Measurements from ENCODE around the gene ZNF718. TPM values are rescaled to one million over a fixed set of nuclear protein-coding genes. Genes with fewer than 3 reads are reported as not detected.
"Not testable (repeated sequence)": the region's sequence is repeated elsewhere in the genome, so short reads cannot be mapped to it uniquely, and the experiment has no call there.

Gene ZNF718
- total and polyA plus RNA-seq, 12 donors: 0.51 to 13.9 (median 5.6) TPM

DNA sequence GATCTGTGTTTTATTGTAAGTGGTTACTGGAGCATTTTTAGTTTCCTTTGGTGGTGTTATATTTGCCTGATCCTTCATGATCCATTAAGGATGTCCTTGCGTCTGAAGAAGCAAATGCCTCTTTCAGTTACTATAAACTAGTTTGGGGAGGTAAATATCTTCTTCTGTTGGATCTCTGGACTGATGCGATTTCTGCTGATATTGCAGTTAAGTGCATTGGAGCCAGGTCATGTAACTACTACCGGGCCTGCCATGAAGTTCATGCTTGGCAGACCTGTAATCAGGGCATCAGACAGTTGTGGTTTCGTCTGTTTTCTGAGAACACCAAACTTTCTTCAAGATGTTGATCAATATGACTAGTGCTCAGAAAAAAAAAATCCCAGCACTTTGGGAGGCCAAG, 22.9 kb downstream of the ZNF718 start:
- H3K4me3 ChIP-seq: no peak overlapping the region
- H3K27me3 ChIP-seq: no peaks in the 10 kb centered on the region
- WGBS, 4 donors: 94 to 100% (median 99%) methylated on average over 4 of the region's 4 CpGs

DNA sequence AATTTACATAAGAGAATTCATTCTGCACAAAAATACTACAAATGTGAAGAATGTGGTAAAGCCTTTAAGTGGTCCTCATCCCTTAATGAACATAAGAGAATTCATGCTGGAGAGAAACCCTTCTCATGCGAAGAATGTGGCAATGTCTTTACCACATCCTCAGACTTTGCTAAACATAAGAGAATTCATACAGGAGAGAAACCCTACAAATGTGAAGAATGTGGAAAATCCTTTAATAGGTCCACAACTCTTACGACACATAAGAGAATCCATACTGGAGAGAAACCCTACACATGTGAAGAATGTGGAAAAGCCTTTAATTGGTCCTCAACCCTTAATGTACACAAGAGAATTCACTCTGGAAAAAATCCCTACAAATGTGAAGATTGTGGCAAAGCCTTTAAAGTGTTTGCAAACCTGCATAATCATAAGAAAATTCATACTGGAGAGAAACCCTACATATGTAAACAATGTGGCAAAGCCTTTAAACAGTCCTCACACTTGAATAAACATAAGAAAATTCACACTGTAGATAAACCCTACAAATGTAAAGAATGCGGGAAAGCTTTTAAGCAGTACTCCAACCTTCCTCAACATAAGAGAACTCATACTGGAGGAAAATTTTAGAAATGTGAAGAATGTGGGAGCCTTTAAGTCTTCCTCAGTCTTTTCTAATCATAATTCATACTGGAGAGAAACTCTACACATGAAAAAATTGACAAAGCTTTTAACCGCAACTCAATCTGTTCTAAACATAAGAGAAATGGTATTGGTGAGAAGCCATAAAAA, 37.4 kb downstream of the ZNF718 start:
- H3K36me3 ChIP-seq (replicated peaks in 1 of 2): no peaks in the 10 kb centered on the region
- H3K4me1 ChIP-seq (replicated peaks in 1 of 2): no peaks in the 10 kb centered on the region
- H3K27me3 ChIP-seq: no peaks in the 10 kb centered on the region
- peaks cover 5 to 91% (median 75%) of the 10 kb centered on the region in 3 donors for H3K9me3 ChIP-seq (replicated peaks in 1 of 3)
- no peak overlapping the region for H3K27ac ChIP-seq
- TF ChIP-seq POLR2A (IDR thresholded peaks at IDR 0.05): no peak
- TF ChIP-seq, protein P1, sequence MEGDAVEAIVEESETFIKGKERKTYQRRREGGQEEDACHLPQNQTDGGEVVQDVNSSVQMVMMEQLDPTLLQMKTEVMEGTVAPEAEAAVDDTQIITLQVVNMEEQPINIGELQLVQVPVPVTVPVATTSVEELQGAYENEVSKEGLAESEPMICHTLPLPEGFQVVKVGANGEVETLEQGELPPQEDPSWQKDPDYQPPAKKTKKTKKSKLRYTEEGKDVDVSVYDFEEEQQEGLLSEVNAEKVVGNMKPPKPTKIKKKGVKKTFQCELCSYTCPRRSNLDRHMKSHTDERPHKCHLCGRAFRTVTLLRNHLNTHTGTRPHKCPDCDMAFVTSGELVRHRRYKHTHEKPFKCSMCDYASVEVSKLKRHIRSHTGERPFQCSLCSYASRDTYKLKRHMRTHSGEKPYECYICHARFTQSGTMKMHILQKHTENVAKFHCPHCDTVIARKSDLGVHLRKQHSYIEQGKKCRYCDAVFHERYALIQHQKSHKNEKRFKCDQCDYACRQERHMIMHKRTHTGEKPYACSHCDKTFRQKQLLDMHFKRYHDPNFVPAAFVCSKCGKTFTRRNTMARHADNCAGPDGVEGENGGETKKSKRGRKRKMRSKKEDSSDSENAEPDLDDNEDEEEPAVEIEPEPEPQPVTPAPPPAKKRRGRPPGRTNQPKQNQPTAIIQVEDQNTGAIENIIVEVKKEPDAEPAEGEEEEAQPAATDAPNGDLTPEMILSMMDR (IDR thresholded peaks at IDR 0.05): no peak
- DNase-seq: no peak
- WGBS, 4 donors: 94 to 97% (median 97%) methylated on average over 4 of the region's 4 CpGs
- peak overlapping the region in 1 of 4 donors; percentile 22 for H3K4me3 ChIP-seq
- intact Hi-C loops (cut with DNase I): no loop called here

More for the DNA sequence above, 22.9 kb downstream of the ZNF718 start:
- no peak for TF ChIP-seq POLR2A (IDR thresholded peaks at IDR 0.05)
- TF ChIP-seq, protein P1 (IDR thresholded peaks at IDR 0.05): no peak
- peaks cover 11 to 58% (median 28%) of the 10 kb centered on the region in 3 donors for H3K9me3 ChIP-seq (replicated peaks in 1 of 3)
- no peak overlapping the region for H3K27ac ChIP-seq
- DNase-seq: no peak
- H3K4me1 ChIP-seq (replicated peaks in 1 of 2): no peaks in the 10 kb centered on the region
- intact Hi-C loops (cut with DNase I): no loop called here
- no peaks in the 10 kb centered on the region for H3K36me3 ChIP-seq (replicated peaks in 1 of 2)

DNA sequence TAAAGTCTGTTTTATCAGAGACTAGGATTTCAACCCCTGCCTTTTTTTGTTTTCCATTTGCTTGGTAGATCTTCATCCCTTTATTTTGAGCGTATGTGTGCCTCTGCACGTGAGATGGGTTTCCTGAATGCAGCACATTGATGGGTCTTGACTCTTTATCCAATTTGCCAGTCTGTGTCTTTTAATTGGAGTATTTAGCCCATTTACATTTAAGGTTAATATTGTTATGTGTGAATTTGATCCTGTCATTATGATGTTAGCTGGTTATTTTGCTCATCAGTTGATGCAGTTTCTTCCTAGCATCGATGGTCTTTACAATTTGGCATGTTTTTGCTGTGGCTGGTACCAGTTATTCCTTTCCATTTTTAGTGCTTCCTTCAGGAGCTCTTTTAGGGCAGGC, 45.3 kb downstream of the ZNF718 start:
- H3K27me3 ChIP-seq; H3K4me3 ChIP-seq; DNase-seq; H3K36me3 ChIP-seq (replicated peaks in 1 of 2); intact Hi-C loops (cut with DNase I); H3K4me1 ChIP-seq (replicated peaks in 1 of 2); H3K27ac ChIP-seq: not testable (repeated sequence)
- H3K9me3 ChIP-seq (replicated peaks in 1 of 3): peaks cover 0 to 72% (median 20%) of the 10 kb centered on the region in 3 donors
- 96 to 100% (median 99%) methylated on average over 3 of the region's 3 CpGs for WGBS, 4 donors

DNA sequence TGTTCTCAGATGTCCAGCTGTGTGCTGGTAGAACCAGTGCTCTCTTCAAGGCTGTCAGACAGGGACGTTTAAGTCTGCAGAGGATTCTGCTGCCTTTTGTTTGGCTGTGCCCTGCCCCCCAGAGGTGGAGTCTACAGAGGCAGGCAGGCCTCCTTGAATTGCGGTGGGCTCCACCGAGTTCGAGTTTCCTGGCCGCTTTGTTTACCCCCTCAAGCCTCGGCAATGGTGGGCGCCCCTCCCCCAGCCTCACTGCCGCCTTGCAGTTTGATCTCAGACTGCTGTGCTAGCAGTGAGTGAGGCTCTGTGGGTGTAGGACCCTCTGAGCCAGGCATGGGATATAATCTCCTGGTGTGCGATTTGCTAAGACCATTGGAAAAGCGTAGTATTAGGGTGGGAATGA, 47.0 kb downstream of the ZNF718 start:
- H3K9me3 ChIP-seq (replicated peaks in 1 of 3): peaks cover 0 to 71% (median 9%) of the 10 kb centered on the region in 3 donors
- H3K36me3 ChIP-seq (replicated peaks in 1 of 2); DNase-seq; intact Hi-C loops (cut with DNase I); H3K27ac ChIP-seq; H3K4me3 ChIP-seq; H3K27me3 ChIP-seq; H3K4me1 ChIP-seq (replicated peaks in 1 of 2): not testable (repeated sequence)
- 92 to 98% (median 95%) methylated on average over 10 of the region's 10 CpGs for WGBS, 4 donors

DNA sequence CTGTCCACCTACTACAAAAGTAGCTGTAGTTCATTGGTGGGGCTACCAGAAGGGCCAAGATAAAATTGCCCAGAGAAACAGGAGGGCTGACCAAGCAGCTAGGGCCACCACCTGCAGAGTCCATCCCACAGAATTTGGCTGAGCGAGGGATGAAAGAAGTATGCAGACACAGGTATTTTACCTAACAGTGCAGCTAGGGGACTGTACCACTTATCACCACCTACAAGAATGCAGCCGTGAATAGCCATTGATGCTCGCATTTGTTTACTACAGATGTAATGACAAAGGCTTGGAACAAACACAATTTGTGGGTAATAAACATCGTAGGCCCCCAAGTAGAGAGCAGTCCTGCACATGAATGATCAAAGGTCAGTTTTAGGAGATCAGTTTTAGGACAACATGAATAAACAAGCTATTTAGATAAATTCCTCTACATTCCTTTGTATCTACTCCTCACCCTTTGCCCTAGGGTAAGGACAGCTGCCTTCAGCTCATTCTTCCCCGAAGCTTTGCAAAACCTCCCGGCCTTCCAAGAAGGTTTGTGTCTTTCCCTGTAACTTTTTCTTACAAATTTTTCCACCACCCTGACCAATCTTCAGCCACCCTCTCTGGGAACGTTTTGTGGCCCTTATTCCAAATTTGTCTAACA, 49.5 kb downstream of the ZNF718 start:
- TF ChIP-seq POLR2A (IDR thresholded peaks at IDR 0.05): no peak
- TF ChIP-seq, protein P1 (IDR thresholded peaks at IDR 0.05): no peak
- H3K4me3 ChIP-seq: no peak overlapping the region
- H3K36me3 ChIP-seq (replicated peaks in 1 of 2): no peaks in the 10 kb centered on the region
- H3K9me3 ChIP-seq (replicated peaks in 1 of 3): peaks cover 0 to 77% (median 9%) of the 10 kb centered on the region in 3 donors
- intact Hi-C loops (cut with DNase I): no loop called here
- H3K4me1 ChIP-seq (replicated peaks in 1 of 2): no peaks in the 10 kb centered on the region
- no peak overlapping the region for H3K27ac ChIP-seq
- no peaks in the 10 kb centered on the region for H3K27me3 ChIP-seq
- DNase-seq: no peak
- WGBS, 4 donors: 76 to 80% (median 78%) methylated on average over 7 of the region's 7 CpGs
